ENCODE data around the gene PUM1. TPM values are rescaled to one million over a fixed set of nuclear protein-coding genes. Genes with fewer than 3 reads are reported as not detected.
"Not testable (repeated sequence)": the region's sequence is repeated elsewhere in the genome, so short reads cannot be mapped to it uniquely, and the experiment has no call there.

The PUM1 gene
- polyA plus RNA-seq, result 100 to 1,000 TPM in 2 of 3 donors, 10 to 100 TPM in 1; 63.3 to 105 (median 103) TPM

GRCh38 chr1:31065310-31066217, at the start of gene PUM1:
Gene PUM1, minus strand, starts transcription at chr1:31065717. Its CDS starts 6,151 bp downstream, at chr1:31059566.
- Mint-ChIP-seq H3K27me3 (ENCODE audit: low read depth in 3 of 3) (peaks cover 6 to 16% (median 12%) of the 10 kb centered on the region in 3 donors), H3K9me3 (no peaks in the 10 kb centered on the region), H3K27ac (peak within 1 kb of the TSS; percentile 96 to 100 (median 98)), H3K4me1 (peaks cover 36 to 43% of the 10 kb centered on the region in 2 donors), H3K4me3 (peak within 1 kb of the TSS; percentile 99 to 100 (median 99)), H3K36me3 (no peaks in the 10 kb centered on the region)
- peak; percentile 96 to 98 (median 96) for DNase-seq

- no peaks in the 10 kb centered on the region for H3K4me1 Mint-ChIP-seq
- H3K9me3 Mint-ChIP-seq, result no peaks in the 10 kb centered on the region
- H3K27ac Mint-ChIP-seq, result no peak overlapping the region
- DNase-seq, result no peak
- H3K27me3 Mint-ChIP-seq (ENCODE audit: low read depth in 3 of 3), result peaks cover 0 to 5% (median 4%) of the 10 kb centered on the region in 3 donors
- H3K4me3 Mint-ChIP-seq, result no peak overlapping the region
- H3K36me3 Mint-ChIP-seq, result no peaks in the 10 kb centered on the region
Measured at GRCh38 chr1:31112266-31112935, 46.9 kb upstream of the PUM1 start.

- Mint-ChIP-seq H3K36me3 (no peaks in the 10 kb centered on the region), H3K4me3 (no peak overlapping the region)
- DNase-seq, result no peak
Measured at GRCh38 chr1:31111290-31111951, 45.9 kb upstream of the PUM1 start.

GRCh38 chr1:31110846-31111245, 45.3 kb upstream of the PUM1 start:
- no peak overlapping the region for H3K4me3 Mint-ChIP-seq
- H3K4me1 Mint-ChIP-seq, result no peaks in the 10 kb centered on the region
- H3K27me3 Mint-ChIP-seq (ENCODE audit: low read depth in 3 of 3), result peaks cover 0 to 7% (median 2%) of the 10 kb centered on the region in 3 donors
- no peaks in the 10 kb centered on the region for H3K9me3 Mint-ChIP-seq
- H3K27ac Mint-ChIP-seq, result no peak overlapping the region
- H3K36me3 Mint-ChIP-seq, result no peaks in the 10 kb centered on the region
- DNase-seq, result no peak

More at GRCh38 chr1:31111290-31111951, 45.9 kb upstream of the PUM1 start:
- H3K27ac Mint-ChIP-seq, result no peak overlapping the region
- H3K27me3 Mint-ChIP-seq (ENCODE audit: low read depth in 3 of 3), result peaks cover 0 to 7% (median 4%) of the 10 kb centered on the region in 3 donors
- no peaks in the 10 kb centered on the region for H3K4me1 Mint-ChIP-seq
- no peaks in the 10 kb centered on the region for H3K9me3 Mint-ChIP-seq

GRCh38 chr1:31108861-31109260, 43.3 kb upstream of the PUM1 start:
- H3K9me3 Mint-ChIP-seq, result no peaks in the 10 kb centered on the region
- DNase-seq, result no peak
- peaks cover 0 to 6% (median 2%) of the 10 kb centered on the region in 3 donors for H3K27me3 Mint-ChIP-seq (ENCODE audit: low read depth in 3 of 3)
- H3K27ac Mint-ChIP-seq, result no peak overlapping the region
- H3K36me3 Mint-ChIP-seq, result no peaks in the 10 kb centered on the region
- H3K4me1 Mint-ChIP-seq, result no peaks in the 10 kb centered on the region
- no peak overlapping the region for H3K4me3 Mint-ChIP-seq

GRCh38 chr1:31105646-31106045, 40.1 kb upstream of the PUM1 start:
- no peak for DNase-seq
- H3K36me3 Mint-ChIP-seq, result no peaks in the 10 kb centered on the region
- no peak overlapping the region for H3K4me3 Mint-ChIP-seq
- H3K27ac Mint-ChIP-seq, result no peak overlapping the region
- H3K9me3 Mint-ChIP-seq, result no peaks in the 10 kb centered on the region
- peaks cover under 1 to 2% (median 1%) of the 10 kb centered on the region in 3 donors for H3K27me3 Mint-ChIP-seq (ENCODE audit: low read depth in 3 of 3)
- no peaks in the 10 kb centered on the region for H3K4me1 Mint-ChIP-seq

- Mint-ChIP-seq H3K4me1 (no peaks in the 10 kb centered on the region), H3K4me3 (no peak overlapping the region), H3K27ac (no peak overlapping the region), H3K9me3 (no peaks in the 10 kb centered on the region), H3K27me3 (ENCODE audit: low read depth in 3 of 3) (peaks cover 0 to 2% (median 1%) of the 10 kb centered on the region in 3 donors), H3K36me3 (no peaks in the 10 kb centered on the region)
- no peak for DNase-seq
Measured at GRCh38 chr1:31102501-31102950, 37.0 kb upstream of the PUM1 start.

- no peak overlapping the region for H3K27ac Mint-ChIP-seq
- no peaks in the 10 kb centered on the region for H3K9me3 Mint-ChIP-seq
- H3K4me1 Mint-ChIP-seq, result no peaks in the 10 kb centered on the region
- no peaks in the 10 kb centered on the region for H3K36me3 Mint-ChIP-seq
- no peak for DNase-seq
- H3K4me3 Mint-ChIP-seq, result no peak overlapping the region
- peaks cover 0 to 1% (median 0%) of the 10 kb centered on the region in 3 donors for H3K27me3 Mint-ChIP-seq (ENCODE audit: low read depth in 3 of 3)
Measured at GRCh38 chr1:31101147-31101502, 35.6 kb upstream of the PUM1 start.

- no peaks in the 10 kb centered on the region for H3K4me1 Mint-ChIP-seq
Measured at GRCh38 chr1:31099293-31100032, 33.9 kb upstream of the PUM1 start.

GRCh38 chr1:31095985-31096384, 30.5 kb upstream of the PUM1 start:
- no peaks in the 10 kb centered on the region for H3K36me3 Mint-ChIP-seq

More at GRCh38 chr1:31099293-31100032, 33.9 kb upstream of the PUM1 start:
- no peaks in the 10 kb centered on the region for H3K36me3 Mint-ChIP-seq
- peak overlapping the region in 1 of 6 donors; percentile 25 for H3K27ac Mint-ChIP-seq
- no peak for DNase-seq
- no peaks in the 10 kb centered on the region for H3K9me3 Mint-ChIP-seq
- H3K4me3 Mint-ChIP-seq, result no peak overlapping the region
- peaks cover 0 to 1% (median 0%) of the 10 kb centered on the region in 3 donors for H3K27me3 Mint-ChIP-seq (ENCODE audit: low read depth in 3 of 3)

GRCh38 chr1:31095298-31095981, 29.9 kb upstream of the PUM1 start:
- DNase-seq, result no peak
- Mint-ChIP-seq H3K9me3 (no peaks in the 10 kb centered on the region), H3K27ac (no peak overlapping the region), H3K27me3 (ENCODE audit: low read depth in 3 of 3) (peaks cover 0 to 4% (median 2%) of the 10 kb centered on the region in 3 donors), H3K36me3 (no peaks in the 10 kb centered on the region), H3K4me1 (no peaks in the 10 kb centered on the region), H3K4me3 (no peak overlapping the region)

More at GRCh38 chr1:31095985-31096384, 30.5 kb upstream of the PUM1 start:
- Mint-ChIP-seq H3K4me3 (no peak overlapping the region), H3K4me1 (no peaks in the 10 kb centered on the region), H3K27me3 (ENCODE audit: low read depth in 3 of 3) (peaks cover under 1 to 3% (median 2%) of the 10 kb centered on the region in 3 donors), H3K9me3 (no peaks in the 10 kb centered on the region), H3K27ac (no peak overlapping the region)
- no peak for DNase-seq

- DNase-seq; H3K4me3 Mint-ChIP-seq; H3K36me3 Mint-ChIP-seq; H3K4me1 Mint-ChIP-seq; H3K27me3 Mint-ChIP-seq (ENCODE audit: low read depth in 3 of 3); H3K27ac Mint-ChIP-seq; H3K9me3 Mint-ChIP-seq: not testable (repeated sequence)
Measured at GRCh38 chr1:31088081-31088480, 22.6 kb upstream of the PUM1 start.

All from immature natural killer cell (primary cell).